KOPT-K1 (cell line): ENCODE measurements around the gene GALNT16.

ENCODE experiments used
- H3K27ac ChIP-seq: fragments of 200-600 bp; sonication (generic); 2 replicates; pipeline ENCODE4 v1.5.1; 2016; ENCODE audit warnings: antibody characterized with exemption, mild to moderate bottlenecking, low read depth, low read length; ENCODE audit not compliant: poor library complexity, severe bottlenecking
- H3K36me3 ChIP-seq: fragments of 200-600 bp; sonication (generic); 2 replicates; pipeline ENCODE4 v1.5.1; 2017; ENCODE audit warnings: antibody characterized with exemption, mild to moderate bottlenecking, low read length, moderate library complexity; ENCODE audit not compliant: insufficient read depth
- H3K9me3 ChIP-seq: fragments of 200-600 bp; sonication (generic); 2 replicates; pipeline ENCODE4 v1.5.1; 2017; ENCODE audit warnings: antibody characterized with exemption, low read length, mild to moderate bottlenecking; ENCODE audit not compliant: insufficient read depth, poor library complexity, severe bottlenecking

The GALNT16 gene

DNA sequence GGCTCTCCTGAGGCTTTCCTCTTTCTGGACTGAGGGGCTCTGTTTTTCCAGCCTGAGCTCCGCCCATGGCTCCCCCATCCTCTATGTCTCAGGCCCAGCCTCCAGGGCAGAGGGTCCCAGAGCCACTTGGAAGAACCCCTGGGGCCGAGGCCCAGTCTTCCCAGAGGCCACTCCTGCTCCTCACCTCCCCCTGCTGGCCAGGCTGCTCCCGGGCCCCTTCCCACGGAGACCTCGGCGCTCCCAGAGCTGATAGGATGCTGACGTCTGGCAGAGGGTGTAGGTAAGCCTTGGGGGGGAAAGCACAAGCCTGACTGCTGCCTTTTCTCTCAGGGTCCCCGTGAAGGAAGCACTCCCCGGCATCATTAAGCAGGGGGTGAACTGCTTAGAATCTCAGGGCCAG lies 86.8 kb downstream of the GALNT16 start:
- H3K9me3 ChIP-seq = no peaks in the 10 kb centered on the region
- H3K36me3 ChIP-seq = no peaks in the 10 kb centered on the region
- H3K27ac ChIP-seq = no peak overlapping the region

DNA sequence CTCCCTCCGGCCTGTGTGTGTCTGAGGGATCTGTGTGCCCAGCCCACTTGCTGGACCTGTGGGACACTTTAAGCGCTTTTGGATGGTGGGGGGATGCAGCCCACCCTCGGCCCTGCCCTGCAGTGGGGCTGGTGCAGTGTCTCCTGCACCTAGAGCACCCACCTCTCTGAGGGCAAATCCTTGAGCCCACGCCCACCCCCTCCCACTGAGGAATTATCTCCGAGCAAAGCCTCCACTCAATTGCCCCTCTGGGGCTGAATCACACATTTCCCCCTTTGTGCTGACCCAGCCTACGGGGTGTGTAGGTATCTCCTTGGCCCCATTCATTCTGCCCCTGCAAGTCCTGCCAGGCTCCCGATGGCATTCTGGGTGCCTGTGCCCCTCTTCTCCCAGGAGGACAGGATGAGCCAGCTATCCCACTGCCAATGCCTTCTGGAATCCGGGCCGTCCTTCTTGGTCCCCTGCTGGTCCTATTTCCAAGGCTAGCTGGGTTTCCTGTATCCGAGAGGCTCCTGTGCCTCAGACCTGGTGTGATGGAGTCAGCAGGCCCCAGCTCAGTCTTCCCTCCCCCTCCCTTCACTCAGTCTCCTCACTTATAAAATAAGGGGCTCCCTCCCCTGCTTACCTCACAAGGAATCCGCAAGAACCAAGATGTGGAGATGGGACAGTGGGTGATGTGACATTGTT lies 89.3 kb downstream of the GALNT16 start:
- no peaks in the 10 kb centered on the region for H3K9me3 ChIP-seq
- H3K36me3 ChIP-seq = no peaks in the 10 kb centered on the region
- H3K27ac ChIP-seq = no peak overlapping the region

DNA sequence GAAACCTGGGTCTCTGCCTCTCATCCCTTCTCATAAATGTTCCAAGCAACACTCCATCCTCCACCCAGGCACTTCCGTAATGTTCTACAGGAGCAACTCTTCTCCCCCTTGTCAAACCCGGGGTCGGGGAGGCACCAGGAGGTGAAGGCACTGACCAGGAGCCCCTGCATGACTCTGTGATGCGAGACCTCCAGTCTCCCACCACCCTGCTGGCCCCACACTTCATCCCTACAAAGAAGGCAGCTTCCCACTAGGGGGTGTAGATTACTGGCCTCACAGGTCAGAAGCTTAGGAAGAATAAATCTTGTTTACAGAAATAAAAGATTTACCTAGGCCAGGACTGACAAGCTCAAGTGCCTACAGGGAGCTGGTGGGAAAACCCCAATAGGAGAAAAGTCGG lies 90.9 kb downstream of the GALNT16 start:
- Histone ChIP-seq H3K27ac (no peak overlapping the region), H3K9me3 (no peaks in the 10 kb centered on the region), H3K36me3 (no peaks in the 10 kb centered on the region)

DNA sequence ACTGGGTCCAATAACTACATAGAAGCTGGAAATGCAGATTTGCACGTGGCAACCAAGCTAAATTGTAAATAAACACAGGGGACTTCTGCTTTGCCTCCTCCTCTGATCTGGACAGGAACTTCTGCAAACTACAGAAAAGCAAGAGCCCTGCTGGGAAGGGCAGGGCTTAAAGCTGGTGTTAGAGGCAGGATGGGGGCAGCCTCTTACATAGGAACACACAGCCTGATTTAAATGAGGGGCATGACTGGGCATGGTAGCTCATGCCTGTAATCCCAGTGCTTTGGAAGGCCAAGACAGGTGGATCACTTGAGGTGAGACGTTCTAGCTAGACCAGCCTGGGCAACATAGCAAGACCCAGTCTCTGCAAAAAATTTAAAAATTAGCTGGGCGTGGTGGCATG lies 91.4 kb downstream of the GALNT16 start:
- no peaks in the 10 kb centered on the region for H3K9me3 ChIP-seq
- no peak overlapping the region for H3K27ac ChIP-seq
- H3K36me3 ChIP-seq = no peaks in the 10 kb centered on the region

DNA sequence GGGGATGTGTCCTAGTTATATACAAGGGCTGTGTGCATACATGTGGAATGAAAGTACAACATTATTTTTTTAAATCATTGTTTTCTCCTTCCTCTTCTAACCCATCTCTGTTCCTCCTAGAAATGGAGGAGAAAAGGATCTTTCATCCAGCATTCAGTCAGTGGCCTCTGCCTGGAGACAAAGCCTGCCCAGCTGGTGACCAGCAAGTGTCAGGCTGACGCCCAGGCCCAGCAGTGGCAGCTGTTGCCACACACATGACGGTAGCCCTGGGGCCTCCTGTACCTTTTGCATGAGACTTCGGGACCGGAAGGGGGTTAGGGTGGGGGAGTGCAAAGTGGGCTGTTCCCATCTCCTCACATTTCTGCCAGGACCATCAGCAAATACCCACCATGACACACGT lies 92.0 kb downstream of the GALNT16 start:
- Histone ChIP-seq H3K36me3 (no peaks in the 10 kb centered on the region), H3K9me3 (no peaks in the 10 kb centered on the region), H3K27ac (no peak overlapping the region)

DNA sequence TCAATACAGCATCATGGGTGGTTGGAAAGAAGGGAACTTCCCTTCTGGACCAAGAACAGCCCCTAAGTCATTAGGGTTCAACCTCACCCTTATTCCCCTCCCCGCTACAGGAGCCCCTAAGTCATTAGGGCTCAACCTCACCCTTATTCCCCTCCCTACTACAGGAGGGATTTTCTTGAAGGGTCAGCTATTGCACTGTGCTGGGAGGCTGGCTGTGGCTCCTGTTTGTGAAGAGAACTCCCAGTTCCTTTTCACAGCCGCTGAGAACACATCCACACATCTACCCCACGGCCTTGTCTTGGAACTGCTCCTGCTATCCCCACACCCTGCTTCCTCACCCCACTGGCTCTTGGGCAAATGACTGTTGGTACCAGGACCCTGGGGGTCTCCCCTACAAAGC lies 93.2 kb downstream of the GALNT16 start:
- Histone ChIP-seq H3K27ac (no peak overlapping the region), H3K36me3 (no peaks in the 10 kb centered on the region), H3K9me3 (no peaks in the 10 kb centered on the region)

DNA sequence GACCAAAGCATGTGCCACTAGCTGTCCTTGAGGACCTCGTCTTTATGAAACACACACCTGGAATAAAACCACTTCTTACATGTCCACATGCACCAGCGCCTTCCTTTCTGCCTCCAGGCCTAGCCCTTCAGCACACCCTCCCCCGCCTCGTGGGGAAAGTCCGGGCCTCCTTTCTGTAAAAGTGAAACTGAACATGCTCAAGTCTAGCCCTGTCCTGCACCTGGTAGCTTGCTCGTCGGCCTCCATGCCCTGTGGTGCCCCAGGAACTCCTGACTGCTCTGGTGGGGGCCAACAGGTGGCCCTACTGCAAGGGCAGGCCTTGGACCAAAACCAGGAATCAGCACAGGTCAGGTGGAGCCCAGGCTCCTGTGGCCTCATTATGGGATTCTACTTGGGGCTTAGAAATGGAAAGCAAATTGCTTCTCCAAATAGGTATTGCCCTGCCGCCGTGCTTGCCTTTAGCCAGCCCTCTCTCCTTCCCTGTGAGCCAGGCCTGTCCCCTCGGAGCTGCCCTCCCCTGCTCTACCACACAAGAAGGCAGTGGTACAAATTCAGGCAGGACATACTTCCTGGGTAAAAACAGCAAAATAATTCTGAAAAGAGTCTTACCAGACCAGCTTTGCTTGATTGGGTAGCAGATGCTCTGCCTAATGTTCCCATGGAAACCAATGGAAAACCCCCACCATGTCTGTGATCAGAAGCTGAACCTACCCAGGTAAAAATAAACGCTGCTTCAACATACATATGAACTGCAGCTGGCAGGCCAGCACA lies 94.6 kb downstream of the GALNT16 start:
- Histone ChIP-seq H3K9me3 (no peaks in the 10 kb centered on the region), H3K36me3 (no peaks in the 10 kb centered on the region), H3K27ac (peak overlapping the region; percentile 59)

DNA sequence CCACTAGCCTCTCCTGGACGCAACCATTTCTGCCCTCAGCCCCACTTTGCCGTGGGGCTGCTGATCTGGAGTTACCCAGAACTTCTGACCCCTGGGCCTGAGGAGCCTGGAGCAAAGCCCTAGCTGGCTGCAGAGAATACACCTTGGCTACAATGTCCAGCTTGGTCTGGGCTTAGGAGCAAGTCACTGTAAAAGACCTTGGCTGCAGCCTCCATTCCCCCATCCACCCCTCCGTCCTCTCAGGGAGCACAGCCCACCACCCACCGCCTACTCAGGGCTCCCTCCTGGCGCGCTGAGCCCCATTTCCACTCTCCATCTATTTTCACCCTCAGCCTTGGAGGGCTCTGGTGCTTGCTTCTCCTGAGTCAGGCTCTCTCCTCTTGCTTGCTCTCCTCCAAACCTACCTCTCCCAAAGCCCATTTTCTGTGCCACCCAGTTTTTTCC lies 95.2 kb downstream of the GALNT16 start:
- H3K36me3 ChIP-seq = no peaks in the 10 kb centered on the region
- H3K27ac ChIP-seq = peak overlapping the region; percentile 59
- no peaks in the 10 kb centered on the region for H3K9me3 ChIP-seq

DNA sequence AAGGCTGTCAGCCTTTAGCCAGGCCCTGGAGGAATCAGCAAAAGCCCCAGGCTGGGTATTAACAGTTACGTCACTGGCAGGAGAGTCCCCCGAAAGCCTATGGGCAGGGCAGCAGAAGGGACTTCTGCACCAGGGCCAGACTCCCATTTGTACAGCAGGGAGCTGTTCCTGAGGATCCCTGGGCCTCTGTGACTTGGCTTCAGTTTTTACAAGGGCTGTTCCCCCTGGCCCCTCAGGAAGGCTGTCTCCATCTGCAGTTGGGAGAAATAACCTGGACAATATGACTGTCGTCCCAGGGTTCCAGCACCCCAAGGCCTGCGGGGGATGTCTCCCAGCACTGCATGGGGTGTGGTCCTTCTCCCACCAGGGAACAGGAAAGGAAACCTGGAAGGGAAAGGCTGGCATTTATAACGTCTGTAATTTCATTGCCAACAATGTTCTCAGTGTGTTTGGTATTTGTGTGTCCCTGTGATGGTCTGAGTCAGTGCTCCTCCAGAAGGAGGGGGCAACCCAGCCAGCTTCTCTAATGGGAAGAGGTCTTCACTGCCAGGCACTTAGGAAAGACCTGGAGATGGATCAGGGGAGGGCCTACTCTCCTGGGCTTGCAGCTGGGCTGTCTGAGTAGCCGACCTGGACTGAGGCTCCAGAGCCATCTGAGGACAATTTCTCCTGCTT lies 95.8 kb downstream of the GALNT16 start:
- Histone ChIP-seq H3K9me3 (no peaks in the 10 kb centered on the region), H3K36me3 (no peaks in the 10 kb centered on the region), H3K27ac (no peak overlapping the region)

DNA sequence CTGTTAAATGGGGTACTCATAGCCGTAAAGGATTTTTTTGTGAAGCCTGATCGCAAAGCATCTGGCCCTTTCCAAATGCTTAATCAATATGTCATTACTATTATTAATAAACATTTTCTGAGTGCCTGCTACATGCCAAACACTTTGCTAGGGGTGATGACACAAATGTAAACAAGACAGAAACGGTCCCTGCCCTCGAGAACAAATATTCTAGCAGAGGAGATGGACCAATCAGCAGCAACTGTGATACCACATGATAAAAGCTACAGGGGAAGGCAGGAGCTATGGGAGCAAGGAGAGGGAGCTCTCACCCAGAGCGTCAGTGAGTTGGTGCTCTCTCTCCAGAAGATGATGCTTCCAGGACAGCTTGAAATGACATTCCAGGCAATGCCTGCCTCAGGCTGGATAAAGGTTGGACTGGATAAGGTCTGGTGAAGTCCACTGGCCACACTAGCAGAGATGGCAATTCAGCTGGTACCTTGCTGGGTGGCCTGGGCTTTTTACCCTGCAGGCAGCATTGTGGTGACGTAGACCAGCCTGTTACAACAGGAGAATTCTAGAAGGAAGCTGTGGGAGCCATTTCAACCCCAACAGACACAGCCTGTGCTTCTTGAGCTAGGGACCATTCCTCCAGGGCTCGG lies 97.1 kb downstream of the GALNT16 start:
- no peaks in the 10 kb centered on the region for H3K9me3 ChIP-seq
- H3K36me3 ChIP-seq = no peaks in the 10 kb centered on the region
- no peak overlapping the region for H3K27ac ChIP-seq

DNA sequence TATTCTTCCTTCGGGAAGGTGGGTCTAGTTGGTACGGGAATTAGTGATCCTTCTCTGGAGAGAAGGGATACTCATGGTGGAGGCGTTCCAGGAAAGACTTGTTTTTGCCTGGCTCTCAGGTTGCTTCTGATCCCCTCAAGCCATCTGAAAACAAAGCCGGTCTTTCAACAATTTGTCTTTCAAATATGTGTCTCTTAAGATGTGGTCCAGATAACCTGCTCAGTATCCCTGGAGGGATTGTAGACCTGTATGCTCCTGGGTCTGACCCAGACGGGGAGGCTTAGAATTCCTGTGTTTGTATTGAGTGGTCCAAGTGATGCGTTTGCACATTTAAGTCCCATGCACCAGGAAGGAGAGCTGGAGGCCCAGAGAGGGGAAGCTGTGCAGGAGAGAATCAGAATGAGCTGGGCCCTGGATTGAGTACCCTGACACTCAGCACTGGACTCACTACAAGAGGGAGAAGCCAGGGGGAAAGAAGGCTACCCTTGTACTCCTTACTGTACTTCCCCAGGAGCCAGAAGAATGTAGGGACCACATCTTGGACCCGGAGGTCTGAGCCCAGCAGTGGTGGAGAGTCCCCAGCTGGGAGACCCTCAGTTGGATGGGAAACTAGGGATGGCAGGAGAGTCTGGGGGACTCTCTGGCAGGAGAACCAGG lies 97.7 kb downstream of the GALNT16 start:
- no peaks in the 10 kb centered on the region for H3K9me3 ChIP-seq
- no peak overlapping the region for H3K27ac ChIP-seq
- no peaks in the 10 kb centered on the region for H3K36me3 ChIP-seq

DNA sequence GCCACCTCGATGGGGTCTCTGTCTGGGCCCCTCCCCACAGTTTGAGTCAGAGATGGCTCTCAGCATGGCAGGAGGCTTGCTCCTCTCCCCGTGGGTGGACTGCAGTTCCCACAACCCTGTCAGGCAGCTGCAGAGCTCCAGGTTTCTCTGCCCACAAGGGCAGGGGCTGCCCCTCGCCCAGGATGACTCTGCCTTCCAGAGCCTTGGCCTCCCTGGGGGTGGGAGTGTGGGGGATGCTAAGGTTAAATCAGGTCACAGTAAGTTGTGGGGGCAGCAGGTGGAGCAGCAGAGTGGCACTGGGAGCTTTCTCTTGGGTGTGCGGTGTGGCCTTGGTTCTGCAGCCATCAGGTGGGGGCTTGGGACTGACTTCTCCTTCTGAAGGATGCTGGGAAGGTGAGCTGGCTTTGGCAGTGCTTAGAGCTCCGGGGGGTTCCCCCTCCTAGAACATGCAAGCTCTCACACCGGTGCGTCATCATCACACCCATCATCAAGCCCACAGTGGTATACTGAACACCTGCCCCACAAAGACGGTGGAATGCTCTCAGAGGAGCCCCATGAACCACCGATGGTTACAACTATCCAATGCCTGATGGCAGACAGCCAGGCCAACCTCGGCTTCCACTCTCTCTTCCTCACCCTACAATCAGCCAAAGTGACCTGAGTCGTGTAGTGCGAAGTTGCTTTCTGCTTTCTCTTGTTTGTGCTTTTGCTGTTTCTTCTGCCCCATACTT lies 98.4 kb downstream of the GALNT16 start:
- H3K36me3 ChIP-seq = no peaks in the 10 kb centered on the region
- H3K27ac ChIP-seq = no peak overlapping the region
- no peaks in the 10 kb centered on the region for H3K9me3 ChIP-seq

DNA sequence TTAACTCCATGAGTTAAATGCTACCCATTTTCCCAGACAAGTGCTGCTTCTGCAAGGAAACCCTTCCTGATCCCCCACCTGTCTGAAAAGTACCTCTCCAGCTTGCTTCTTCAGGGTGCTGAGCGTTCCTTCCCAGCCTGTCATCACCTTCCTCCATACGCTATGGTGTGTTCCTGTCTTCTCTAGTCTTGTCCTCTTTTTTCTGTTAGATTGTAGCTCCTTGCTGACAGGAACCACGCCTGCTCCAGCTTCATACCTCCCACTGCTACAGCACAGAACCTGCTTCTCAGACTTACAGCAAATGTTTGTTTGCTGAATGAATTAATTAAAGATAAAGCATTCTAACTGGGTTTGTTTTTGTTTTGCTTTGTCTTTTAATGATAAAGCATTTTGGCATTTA lies 99.0 kb downstream of the GALNT16 start:
- Histone ChIP-seq H3K36me3 (no peaks in the 10 kb centered on the region), H3K27ac (no peak overlapping the region), H3K9me3 (no peaks in the 10 kb centered on the region)

DNA sequence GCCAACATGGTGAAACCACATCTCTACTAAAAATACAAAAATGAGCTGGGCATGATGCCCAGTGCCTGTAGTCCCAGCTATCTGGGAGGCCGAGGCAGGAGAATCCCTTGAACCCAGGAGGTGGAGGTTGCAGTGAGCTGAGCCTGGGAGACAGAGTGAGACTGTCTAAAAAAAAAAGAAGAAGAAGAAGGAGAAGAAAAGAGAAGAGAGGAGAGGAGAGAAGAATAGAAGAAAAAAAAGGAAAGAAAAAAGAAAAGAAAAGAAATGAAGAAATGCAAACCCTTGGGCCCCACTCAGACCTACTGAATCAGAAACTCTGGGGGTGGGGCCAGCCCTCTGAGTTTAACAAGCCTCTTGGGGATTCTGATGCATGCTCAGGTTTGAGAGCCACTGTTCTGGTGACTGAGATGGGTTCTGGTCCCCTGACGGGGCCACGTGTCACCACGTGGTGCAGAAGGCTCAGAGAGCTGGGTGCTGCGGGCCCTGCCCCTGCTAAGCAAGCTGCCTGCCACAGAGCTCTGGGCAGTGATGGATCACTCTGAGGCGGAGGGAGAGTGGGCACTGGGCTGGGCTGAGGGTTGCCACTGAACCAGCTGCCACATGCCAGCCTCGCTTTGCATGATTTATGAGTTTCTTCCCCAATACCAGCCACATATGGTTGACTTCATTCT lies 100.6 kb downstream of the GALNT16 start:
- no peaks in the 10 kb centered on the region for H3K9me3 ChIP-seq
- H3K36me3 ChIP-seq = no peaks in the 10 kb centered on the region

More for the DNA sequence above, 100.6 kb downstream of the GALNT16 start:
- H3K27ac ChIP-seq = no peak overlapping the region
